MCF 10A (cell line): ENCODE data around the gene PEX14. TPM values are rescaled to one million over a fixed set of nuclear protein-coding genes. Genes with fewer than 3 reads are reported as not detected.

Experiments used
- BruUV-seq: library from RNA; stranded (reverse); fragments of 400-500 nt; replicated peaks from 2 replicates; lab custom pipeline; 2021; lab: Mats Ljungman, UMichigan
- CTCF ChIA-PET: fragments of 300-600 bp; sonication (Branson Sonifier 250); formaldehyde crosslinking; extraction: SDS; loops from one replicate; lab custom pipeline; 2021; ENCODE audit warnings: antibody characterized with exemption, inconsistent platforms; lab: Yijun Ruan, JAX
- POLR2A ChIA-PET: fragments of 300-600, 350-650 bp; sonication (Branson Sonifier 250); formaldehyde crosslinking; extraction: SDS; loops from one replicate; lab custom pipeline; 2020; ENCODE audit warnings: antibody characterized with exemption, inconsistent platforms; lab: Yijun Ruan, JAX
- DNase-seq: peaks from one replicate; pipeline ENCODE4 v3.0.0-alpha.2; 2018; ENCODE audit not compliant: unreplicated experiment
- H3K27ac Mint-ChIP-seq: one replicate; pipeline ENCODE4 v1.8.0; 2022; ENCODE audit warnings: mild to moderate bottlenecking, low read depth, mixed read lengths; ENCODE audit not compliant: unreplicated experiment
- H3K27me3 Mint-ChIP-seq: one replicate; pipeline ENCODE4 v1.8.0; 2022; ENCODE audit warnings: mixed read lengths; ENCODE audit not compliant: insufficient read depth, unreplicated experiment
- H3K36me3 Mint-ChIP-seq: one replicate; pipeline ENCODE4 v1.8.0; 2022; ENCODE audit warnings: mild to moderate bottlenecking, moderate library complexity, mixed read lengths; ENCODE audit not compliant: insufficient read depth, unreplicated experiment
- H3K4me1 Mint-ChIP-seq: one replicate; pipeline ENCODE4 v1.8.0; 2022; ENCODE audit warnings: mixed read lengths; ENCODE audit not compliant: insufficient read depth, unreplicated experiment
- H3K4me3 Mint-ChIP-seq: one replicate; pipeline ENCODE4 v1.8.0; 2022; ENCODE audit warnings: mild to moderate bottlenecking, moderate library complexity, mixed read lengths; ENCODE audit not compliant: unreplicated experiment
- H3K9me3 Mint-ChIP-seq: one replicate; pipeline ENCODE4 v1.8.0; 2022; ENCODE audit warnings: mixed read lengths; ENCODE audit not compliant: unreplicated experiment
- intact Hi-C: fragments of 100-400 bp; cut with micrococcal nuclease; formaldehyde crosslinking; loops from 2 replicates; pipeline ENCODE4 v1.14.1; 2022
- total RNA-seq: library from RNA; stranded (reverse); gene quantifications from 2 replicates; pipeline ENCODE4 v1.2.3, GENCODE V29; 2022
- TF ChIP-seq, protein P1 (sequence below): fragments of 200-600 bp; IDR thresholded peaks from one replicate; pipeline ENCODE4 v1.8.0; 2022; ENCODE audit warnings: antibody characterized with exemption, mild to moderate bottlenecking; ENCODE audit not compliant: unreplicated experiment

The PEX14 gene
- total RNA-seq, 1 experiment from 2014 or later, result 22.2 TPM

- TF ChIP-seq, protein P1, sequence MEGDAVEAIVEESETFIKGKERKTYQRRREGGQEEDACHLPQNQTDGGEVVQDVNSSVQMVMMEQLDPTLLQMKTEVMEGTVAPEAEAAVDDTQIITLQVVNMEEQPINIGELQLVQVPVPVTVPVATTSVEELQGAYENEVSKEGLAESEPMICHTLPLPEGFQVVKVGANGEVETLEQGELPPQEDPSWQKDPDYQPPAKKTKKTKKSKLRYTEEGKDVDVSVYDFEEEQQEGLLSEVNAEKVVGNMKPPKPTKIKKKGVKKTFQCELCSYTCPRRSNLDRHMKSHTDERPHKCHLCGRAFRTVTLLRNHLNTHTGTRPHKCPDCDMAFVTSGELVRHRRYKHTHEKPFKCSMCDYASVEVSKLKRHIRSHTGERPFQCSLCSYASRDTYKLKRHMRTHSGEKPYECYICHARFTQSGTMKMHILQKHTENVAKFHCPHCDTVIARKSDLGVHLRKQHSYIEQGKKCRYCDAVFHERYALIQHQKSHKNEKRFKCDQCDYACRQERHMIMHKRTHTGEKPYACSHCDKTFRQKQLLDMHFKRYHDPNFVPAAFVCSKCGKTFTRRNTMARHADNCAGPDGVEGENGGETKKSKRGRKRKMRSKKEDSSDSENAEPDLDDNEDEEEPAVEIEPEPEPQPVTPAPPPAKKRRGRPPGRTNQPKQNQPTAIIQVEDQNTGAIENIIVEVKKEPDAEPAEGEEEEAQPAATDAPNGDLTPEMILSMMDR, result no peak
- intact Hi-C loops, result no loop called here
- no peak for DNase-seq
- CTCF ChIA-PET, result interaction anchor here (0.7 kb wide), 1 partner anchor 28 kb away, joined by 3 read pairs; no protein-coding TSS in a partner anchor
- POLR2A ChIA-PET, result interaction anchor here (1.3 kb wide), 1 partner anchor 99 kb away, joined by 6 read pairs; no protein-coding TSS in a partner anchor
- H3K27me3 Mint-ChIP-seq, result no peaks in the 10 kb centered on the region
- peaks cover 20% of the 10 kb centered on the region for H3K36me3 Mint-ChIP-seq
- H3K9me3 Mint-ChIP-seq, result no peaks in the 10 kb centered on the region
- BruUV-seq, result no TSS peak
- no peak overlapping the region for H3K4me3 Mint-ChIP-seq
- H3K27ac Mint-ChIP-seq, result no peak overlapping the region
- peaks cover 9% of the 10 kb centered on the region for H3K4me1 Mint-ChIP-seq
Measured at GRCh38 chr1:10536133-10536770, 61.5 kb downstream of the PEX14 start.

- no TSS peak for BruUV-seq
- H3K27me3 Mint-ChIP-seq, result no peaks in the 10 kb centered on the region
- peaks cover 5% of the 10 kb centered on the region for H3K4me1 Mint-ChIP-seq
- no peak for DNase-seq
- H3K36me3 Mint-ChIP-seq, result peaks cover 29% of the 10 kb centered on the region
- H3K9me3 Mint-ChIP-seq, result no peaks in the 10 kb centered on the region
- intact Hi-C loops, result no loop called here
- ChIA-PET CTCF (interaction anchor here (0.5 to 0.7 kb wide), 6 partner anchors 12 to 704 kb away, joined by 3 read pairs; no protein-coding TSS in a partner anchor), POLR2A (interaction anchor here (0.6 to 1.3 kb wide), 2 partner anchors 19 to 98 kb away, joined by 3 to 6 read pairs; no protein-coding TSS in a partner anchor)
- TF ChIP-seq, protein P1, result no peak
- H3K4me3 Mint-ChIP-seq, result no peak overlapping the region
- no peak overlapping the region for H3K27ac Mint-ChIP-seq
Measured at GRCh38 chr1:10537082-10537766, 62.5 kb downstream of the PEX14 start.

DNA sequence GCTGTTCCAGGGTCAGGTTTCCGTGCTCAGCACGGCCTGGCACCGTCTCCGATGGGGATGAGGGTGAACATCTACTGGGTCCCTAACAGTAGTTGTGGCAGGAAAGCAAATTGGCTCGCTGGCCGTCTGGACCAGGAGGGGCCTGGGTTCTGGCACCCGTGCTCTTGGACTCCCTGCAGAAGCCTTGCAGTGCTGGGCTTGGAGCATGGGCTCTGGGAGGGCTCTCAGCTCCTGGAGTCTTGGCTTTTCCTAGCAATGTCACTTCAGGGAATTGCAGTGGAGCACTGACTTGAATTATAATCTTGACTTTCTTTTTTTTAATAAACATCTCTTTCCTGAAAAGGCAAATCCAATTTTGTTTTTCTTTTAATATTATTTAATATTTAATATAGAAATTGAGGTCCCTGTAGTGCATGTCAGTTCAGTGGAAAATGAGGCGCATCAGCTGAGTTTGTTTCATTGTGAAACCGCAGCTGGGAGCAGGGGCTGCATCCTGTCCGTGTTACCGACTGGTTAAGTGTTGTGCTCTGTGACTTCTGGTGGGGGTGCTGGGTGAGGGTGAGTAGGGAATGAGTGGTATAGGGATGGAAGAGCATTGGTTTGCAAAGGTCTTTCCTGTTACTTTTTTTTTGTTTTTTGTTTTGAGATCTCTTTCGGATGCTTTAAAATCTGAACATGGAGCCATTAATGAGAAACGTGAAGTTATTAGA lies 64.1 kb downstream of the PEX14 start:
- no peak overlapping the region for H3K4me3 Mint-ChIP-seq

More for the DNA sequence above, 64.1 kb downstream of the PEX14 start:
- POLR2A ChIA-PET, result no interaction called here
- Mint-ChIP-seq H3K36me3 (peaks cover 33% of the 10 kb centered on the region), H3K27me3 (no peaks in the 10 kb centered on the region), H3K27ac (no peak overlapping the region), H3K9me3 (no peaks in the 10 kb centered on the region), H3K4me1 (peaks cover 5% of the 10 kb centered on the region)
- intact Hi-C loops, result no loop called here
- TF ChIP-seq, protein P1, result no peak
- no TSS peak for BruUV-seq
- CTCF ChIA-PET, result interaction anchor here (1.2 kb wide), 1 partner anchor 11 kb away, joined by 3 read pairs; no protein-coding TSS in a partner anchor
- no peak for DNase-seq
